ENCODE measurements around the gene UNK.

DNA sequence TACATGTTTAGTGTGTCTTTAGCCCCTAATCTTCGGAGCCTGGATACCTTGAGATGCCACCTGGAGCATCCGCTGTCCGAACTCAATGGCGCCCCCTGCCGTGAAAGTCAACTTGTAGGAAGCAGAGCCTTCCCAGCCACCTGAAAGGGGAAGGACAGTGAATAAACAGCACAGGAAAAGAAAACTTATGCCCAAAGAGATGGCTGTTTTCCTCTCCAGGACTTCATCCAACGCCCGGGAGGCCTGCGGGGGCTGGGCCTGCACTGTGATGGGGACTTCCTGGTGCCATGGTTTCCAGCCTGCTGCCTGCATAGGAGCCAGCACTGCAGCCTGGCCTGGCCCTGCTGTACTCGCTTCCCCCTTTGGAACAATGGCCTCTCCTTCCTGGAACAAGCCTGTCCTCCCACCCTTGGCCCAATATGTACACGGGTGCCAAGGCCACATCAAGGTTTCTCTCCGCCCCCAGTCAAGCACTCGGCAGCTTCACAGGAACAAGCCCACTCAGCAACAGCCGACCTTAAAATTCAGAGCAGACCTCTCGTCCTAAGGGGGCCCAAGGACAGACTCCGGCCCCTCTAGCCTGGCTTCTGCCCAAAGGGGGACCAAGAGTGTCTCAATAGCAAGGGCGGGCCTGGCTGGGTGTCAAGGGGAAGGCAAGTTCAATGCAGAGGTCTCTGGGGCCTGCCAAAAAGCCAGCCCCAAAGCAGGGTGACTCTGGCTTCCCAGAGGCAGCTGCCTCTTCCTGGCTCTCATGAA is 64.1 kb downstream of the UNK start:
- TF ChIP-seq, protein P1, sequence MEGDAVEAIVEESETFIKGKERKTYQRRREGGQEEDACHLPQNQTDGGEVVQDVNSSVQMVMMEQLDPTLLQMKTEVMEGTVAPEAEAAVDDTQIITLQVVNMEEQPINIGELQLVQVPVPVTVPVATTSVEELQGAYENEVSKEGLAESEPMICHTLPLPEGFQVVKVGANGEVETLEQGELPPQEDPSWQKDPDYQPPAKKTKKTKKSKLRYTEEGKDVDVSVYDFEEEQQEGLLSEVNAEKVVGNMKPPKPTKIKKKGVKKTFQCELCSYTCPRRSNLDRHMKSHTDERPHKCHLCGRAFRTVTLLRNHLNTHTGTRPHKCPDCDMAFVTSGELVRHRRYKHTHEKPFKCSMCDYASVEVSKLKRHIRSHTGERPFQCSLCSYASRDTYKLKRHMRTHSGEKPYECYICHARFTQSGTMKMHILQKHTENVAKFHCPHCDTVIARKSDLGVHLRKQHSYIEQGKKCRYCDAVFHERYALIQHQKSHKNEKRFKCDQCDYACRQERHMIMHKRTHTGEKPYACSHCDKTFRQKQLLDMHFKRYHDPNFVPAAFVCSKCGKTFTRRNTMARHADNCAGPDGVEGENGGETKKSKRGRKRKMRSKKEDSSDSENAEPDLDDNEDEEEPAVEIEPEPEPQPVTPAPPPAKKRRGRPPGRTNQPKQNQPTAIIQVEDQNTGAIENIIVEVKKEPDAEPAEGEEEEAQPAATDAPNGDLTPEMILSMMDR (IDR thresholded peaks at IDR 0.05; ENCODE audit: low read depth, low read length, poor library complexity, severe bottlenecking) = peak; percentile 94
- TF ChIP-seq EZH2phosphoT487 (IDR thresholded peaks at IDR 0.05; ENCODE audit: borderline replicate concordance, low read length) = no peak

Measured in DOHH2 (cell line).